ENCODE data around the gene IRF6. TPM values are rescaled to one million over a fixed set of nuclear protein-coding genes. Genes with fewer than 3 reads are reported as not detected.
"Not testable (repeated sequence)": the region's sequence is repeated elsewhere in the genome, so short reads cannot be mapped to it uniquely, and the experiment has no call there.

The IRF6 gene
- total RNA-seq, 2 donors from 2014 or later, result 3.9 to 4.1 TPM

DNA sequence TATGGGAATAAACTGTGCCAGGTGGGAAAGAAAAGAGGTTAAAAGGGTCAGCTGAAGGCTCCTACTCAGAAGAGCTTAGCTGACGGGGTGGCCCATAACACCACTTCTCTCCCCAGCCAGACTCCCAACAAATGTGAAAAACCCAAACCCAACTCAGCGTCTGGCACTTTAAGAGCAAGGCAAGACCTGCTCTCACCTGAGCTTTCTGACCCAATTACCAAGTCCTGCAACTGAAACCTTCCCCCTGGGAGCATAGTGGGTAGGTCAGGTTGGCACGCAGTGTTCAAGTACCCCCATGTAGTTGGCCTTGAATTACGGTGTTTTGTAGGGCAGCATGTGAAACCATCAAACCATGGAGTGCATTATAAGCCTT, 3.2 kb downstream of the IRF6 start:
- Histone ChIP-seq H3K36me3 (no peaks in the 10 kb centered on the region), H3K4me3 (no peak overlapping the region), H3K4me1 (ENCODE audit: control insufficient read depth in 1 of 2, low read depth in 2 of 2) (peaks cover 8 to 34% of the 10 kb centered on the region in 2 donors), H3K27me3 (replicated peaks; ENCODE audit: insufficient read depth) (no peaks in the 10 kb centered on the region), H3K27ac (peak overlapping the region in 1 of 2 donors; percentile 69), H3K9me3 (no peaks in the 10 kb centered on the region)
- DNase-seq (ENCODE audit: low spot score) (no peak), ATAC-seq (ENCODE audit: insufficient number of reproducible peaks, low FRiP score, low read depth) (no peak)
- TF ChIP-seq, protein P1, sequence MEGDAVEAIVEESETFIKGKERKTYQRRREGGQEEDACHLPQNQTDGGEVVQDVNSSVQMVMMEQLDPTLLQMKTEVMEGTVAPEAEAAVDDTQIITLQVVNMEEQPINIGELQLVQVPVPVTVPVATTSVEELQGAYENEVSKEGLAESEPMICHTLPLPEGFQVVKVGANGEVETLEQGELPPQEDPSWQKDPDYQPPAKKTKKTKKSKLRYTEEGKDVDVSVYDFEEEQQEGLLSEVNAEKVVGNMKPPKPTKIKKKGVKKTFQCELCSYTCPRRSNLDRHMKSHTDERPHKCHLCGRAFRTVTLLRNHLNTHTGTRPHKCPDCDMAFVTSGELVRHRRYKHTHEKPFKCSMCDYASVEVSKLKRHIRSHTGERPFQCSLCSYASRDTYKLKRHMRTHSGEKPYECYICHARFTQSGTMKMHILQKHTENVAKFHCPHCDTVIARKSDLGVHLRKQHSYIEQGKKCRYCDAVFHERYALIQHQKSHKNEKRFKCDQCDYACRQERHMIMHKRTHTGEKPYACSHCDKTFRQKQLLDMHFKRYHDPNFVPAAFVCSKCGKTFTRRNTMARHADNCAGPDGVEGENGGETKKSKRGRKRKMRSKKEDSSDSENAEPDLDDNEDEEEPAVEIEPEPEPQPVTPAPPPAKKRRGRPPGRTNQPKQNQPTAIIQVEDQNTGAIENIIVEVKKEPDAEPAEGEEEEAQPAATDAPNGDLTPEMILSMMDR (IDR thresholded peaks at IDR 0.05), result no peak

DNA sequence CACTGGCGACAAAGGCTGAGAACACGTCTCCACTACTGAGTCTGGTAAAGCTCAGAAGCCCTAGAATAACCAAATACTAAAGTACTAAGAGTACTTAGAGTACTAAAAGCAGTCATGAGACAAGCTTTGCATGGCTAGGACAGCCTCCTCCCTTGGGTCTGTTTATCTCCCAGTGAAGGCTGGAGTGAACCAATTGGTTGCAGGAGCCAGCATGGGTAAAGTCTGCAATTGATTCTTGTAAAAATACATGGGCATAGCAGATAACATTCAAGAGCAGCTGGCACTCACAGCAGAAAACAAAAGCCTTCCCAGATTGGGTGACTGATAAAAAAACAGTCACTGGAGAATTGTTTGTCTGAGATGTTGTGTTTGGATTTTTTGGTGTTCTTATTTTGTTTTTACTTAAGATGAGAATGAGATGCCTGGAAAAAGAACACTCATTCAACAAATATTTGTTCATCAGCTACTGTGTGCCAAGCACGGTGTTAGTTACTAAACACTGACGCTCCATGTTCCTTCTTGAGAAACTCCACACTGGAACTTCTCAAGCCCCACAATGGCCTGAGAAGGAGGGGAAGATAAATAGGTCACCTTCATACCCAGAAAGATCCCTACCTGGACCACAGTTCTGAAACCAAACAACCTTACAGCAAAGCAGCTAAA, 3.7 kb downstream of the IRF6 start:
- TF ChIP-seq, protein P1 (IDR thresholded peaks at IDR 0.05), result no peak
- Histone ChIP-seq H3K27ac (peak overlapping the region; percentile 40 to 69), H3K36me3 (no peaks in the 10 kb centered on the region), H3K27me3 (replicated peaks; ENCODE audit: insufficient read depth) (no peaks in the 10 kb centered on the region), H3K4me1 (ENCODE audit: control insufficient read depth in 1 of 2, low read depth in 2 of 2) (peaks cover 8 to 34% of the 10 kb centered on the region in 2 donors), H3K4me3 (no peak overlapping the region), H3K9me3 (no peaks in the 10 kb centered on the region)
- DNase-seq (ENCODE audit: low spot score) (no peak), ATAC-seq (ENCODE audit: insufficient number of reproducible peaks, low FRiP score, low read depth) (no peak)

DNA sequence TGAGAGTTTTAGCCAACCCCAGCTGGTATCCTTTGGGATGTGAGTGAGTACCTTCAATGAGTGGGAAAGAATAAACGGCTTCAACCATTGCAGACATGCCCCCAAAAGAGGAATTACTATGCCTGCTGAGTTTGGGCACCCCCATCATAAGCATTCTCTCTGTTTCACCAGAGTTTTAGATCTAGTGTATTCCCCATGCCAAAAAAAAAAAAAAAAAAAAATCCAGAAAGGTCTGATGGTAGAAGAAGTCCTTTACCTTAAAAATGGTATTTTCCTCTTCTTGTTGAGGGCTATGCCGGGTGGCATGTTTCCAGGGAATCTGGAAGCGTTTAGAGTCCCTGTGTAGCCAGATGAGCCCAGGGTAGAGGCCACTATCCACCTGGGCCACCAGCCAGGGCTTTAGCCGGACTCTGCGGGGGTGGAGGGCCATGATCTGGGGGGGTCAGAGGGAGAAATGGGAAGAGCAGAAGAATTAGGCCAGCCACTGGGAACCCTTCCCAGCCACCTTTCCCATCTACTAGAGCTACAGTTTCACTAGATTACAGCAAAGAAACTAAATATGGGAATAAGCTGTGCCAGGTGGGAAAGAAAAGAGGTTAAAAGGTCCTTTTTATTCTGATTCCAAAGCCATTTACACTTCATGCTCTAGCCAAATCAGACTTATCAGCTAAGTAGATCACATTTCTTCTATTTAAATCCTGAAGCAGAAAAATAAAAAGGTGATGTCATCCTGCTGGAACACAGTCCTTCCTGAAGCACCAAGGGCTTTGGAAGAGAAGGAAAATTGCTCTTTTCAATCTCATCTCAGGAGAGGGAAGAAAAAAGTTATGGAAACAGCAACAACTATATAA, 4.7 kb downstream of the IRF6 start:
- ATAC-seq (ENCODE audit: insufficient number of reproducible peaks, low FRiP score, low read depth) (no peak), DNase-seq (ENCODE audit: low spot score) (no peak)
- Histone ChIP-seq H3K4me1 (ENCODE audit: control insufficient read depth in 1 of 2, low read depth in 2 of 2) (peaks cover 8 to 32% of the 10 kb centered on the region in 2 donors), H3K27me3 (replicated peaks; ENCODE audit: insufficient read depth) (no peaks in the 10 kb centered on the region), H3K4me3 (no peak overlapping the region), H3K27ac (peak overlapping the region; percentile 40 to 69), H3K9me3 (no peaks in the 10 kb centered on the region), H3K36me3 (no peaks in the 10 kb centered on the region)
- TF ChIP-seq, protein P1 (IDR thresholded peaks at IDR 0.05), result no peak

DNA sequence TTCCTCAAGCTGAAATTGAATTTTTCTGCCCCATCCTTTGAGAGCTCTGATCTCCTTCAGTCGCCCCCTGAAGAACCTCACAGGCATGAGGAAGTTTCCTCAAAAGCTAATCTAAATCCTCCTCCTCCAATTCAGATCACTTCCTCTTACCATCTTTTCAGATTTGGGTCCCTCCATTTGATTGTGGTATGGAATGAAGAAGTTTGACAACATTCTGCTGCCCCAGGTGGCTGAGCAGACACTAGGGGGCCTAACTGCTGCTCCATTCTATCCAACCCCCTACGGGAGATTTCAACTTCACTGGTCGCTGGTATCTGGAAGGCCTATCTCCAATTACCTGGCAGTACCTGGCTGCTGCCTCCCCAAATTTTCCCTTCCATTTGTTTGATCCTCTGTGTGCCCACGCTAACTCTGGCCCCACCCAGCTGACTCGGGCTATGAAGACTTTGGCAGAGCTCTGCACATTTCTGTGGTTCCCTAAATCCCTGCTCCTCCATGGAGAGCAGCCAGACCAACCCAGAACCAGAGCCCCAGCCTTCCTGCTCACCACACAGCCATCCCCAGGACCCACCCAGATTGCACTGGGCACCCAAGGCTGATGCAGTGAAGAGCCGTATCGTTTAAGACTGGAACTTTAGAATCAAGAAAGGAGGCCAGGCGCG, 7.8 kb downstream of the IRF6 start:
- H3K27me3 ChIP-seq (replicated peaks; ENCODE audit: insufficient read depth), result no peaks in the 10 kb centered on the region
- no peaks in the 10 kb centered on the region for H3K9me3 ChIP-seq
- H3K27ac ChIP-seq, result no peak overlapping the region
- TF ChIP-seq, protein P1 (IDR thresholded peaks at IDR 0.05), result no peak
- no peaks in the 10 kb centered on the region for H3K36me3 ChIP-seq
- no peak overlapping the region for H3K4me3 ChIP-seq
- DNase-seq (ENCODE audit: low spot score), result no peak
- no peak for ATAC-seq (ENCODE audit: insufficient number of reproducible peaks, low FRiP score, low read depth)
- peaks cover 8 to 24% of the 10 kb centered on the region in 2 donors for H3K4me1 ChIP-seq (ENCODE audit: control insufficient read depth in 1 of 2, low read depth in 2 of 2)

DNA sequence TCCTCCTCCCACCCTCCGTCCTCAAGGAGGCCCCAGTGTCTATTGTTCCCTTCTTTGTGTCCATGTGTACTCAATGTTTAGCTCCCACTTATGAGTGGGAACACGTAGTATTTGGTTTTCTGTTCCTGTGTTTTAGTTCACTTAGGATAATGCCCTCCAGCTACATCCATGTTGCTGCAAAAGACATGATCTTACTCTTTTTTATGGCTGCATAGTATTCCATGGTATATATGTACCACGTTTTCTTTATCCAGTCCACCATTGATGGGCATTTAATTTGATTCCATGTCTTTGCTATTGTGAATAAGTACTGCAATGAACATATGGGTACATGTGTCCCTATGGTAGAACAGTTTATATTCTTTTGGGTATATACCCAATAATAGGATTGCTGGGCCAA, 12.2 kb downstream of the IRF6 start:
- H3K4me3 ChIP-seq; H3K27ac ChIP-seq; H3K27me3 ChIP-seq (replicated peaks; ENCODE audit: insufficient read depth); H3K36me3 ChIP-seq; H3K4me1 ChIP-seq (ENCODE audit: control insufficient read depth in 1 of 2, low read depth in 2 of 2); DNase-seq (ENCODE audit: low spot score); ATAC-seq (ENCODE audit: insufficient number of reproducible peaks, low FRiP score, low read depth); H3K9me3 ChIP-seq: not testable (repeated sequence)
